ENCODE measurements around the gene GOSR2. TPM values are rescaled to one million over a fixed set of nuclear protein-coding genes. Genes with fewer than 3 reads are reported as not detected.

The GOSR2 gene
- total RNA-seq, 2 donors from 2014 or later, result 30.9 to 94.8 TPM

DNA sequence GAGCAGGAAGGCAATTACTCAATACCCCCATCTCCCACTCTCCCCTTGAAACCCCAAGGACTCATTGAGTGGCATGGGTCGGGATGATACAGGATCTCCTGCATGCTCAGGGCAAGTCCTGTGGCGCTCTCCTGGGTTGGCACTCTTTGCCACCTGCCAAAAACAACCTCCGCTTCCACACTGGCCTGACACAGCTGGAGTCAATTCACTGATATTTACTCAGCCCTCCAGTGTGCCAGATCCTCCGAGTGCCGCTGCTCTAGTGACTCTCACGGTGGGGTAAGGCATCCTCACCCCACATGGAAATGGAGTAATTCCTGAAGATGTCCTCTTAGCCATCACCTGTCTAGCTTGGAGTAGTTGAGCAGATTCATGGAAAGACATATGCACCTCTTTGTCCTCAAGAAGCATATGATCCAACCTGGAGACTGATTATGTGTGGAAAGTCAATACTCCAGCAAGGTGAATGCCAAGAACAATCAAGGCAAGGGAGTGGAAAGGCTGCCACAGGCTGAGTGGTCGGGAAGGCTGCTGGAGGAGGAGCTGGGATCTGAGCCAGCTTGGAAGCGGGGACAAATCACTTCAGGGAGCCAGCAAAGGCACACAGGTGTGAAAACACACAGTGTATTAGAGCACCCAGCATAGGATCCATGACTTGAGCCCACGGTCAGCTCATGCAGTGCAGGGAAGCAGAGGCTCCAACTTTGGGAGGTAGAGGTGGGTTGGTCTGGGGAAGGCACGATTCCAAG, 12.6 kb upstream of the GOSR2 start:
- Histone ChIP-seq H3K9me3 (no peaks in the 10 kb centered on the region), H3K4me3 (no peak overlapping the region), H3K36me3 (no peaks in the 10 kb centered on the region), H3K27ac (no peak overlapping the region), H3K27me3 (replicated peaks; ENCODE audit: insufficient read depth) (no peaks in the 10 kb centered on the region), H3K4me1 (ENCODE audit: control insufficient read depth in 1 of 2, low read depth in 2 of 2) (no peaks in the 10 kb centered on the region)
- ATAC-seq (ENCODE audit: insufficient number of reproducible peaks, low FRiP score, low read depth) (no peak), DNase-seq (ENCODE audit: low spot score) (no peak)
- no peak for TF ChIP-seq CTCF (IDR thresholded peaks at IDR 0.05)

- H3K9me3 ChIP-seq, result no peaks in the 10 kb centered on the region
- no peak overlapping the region for H3K4me3 ChIP-seq
- no peaks in the 10 kb centered on the region for H3K27me3 ChIP-seq (replicated peaks; ENCODE audit: insufficient read depth)
- ATAC-seq (ENCODE audit: insufficient number of reproducible peaks, low FRiP score, low read depth) (no peak), DNase-seq (ENCODE audit: low spot score) (no peak)
- H3K4me1 ChIP-seq (ENCODE audit: control insufficient read depth in 1 of 2, low read depth in 2 of 2), result no peaks in the 10 kb centered on the region
- no peak for TF ChIP-seq CTCF (IDR thresholded peaks at IDR 0.05)
- no peaks in the 10 kb centered on the region for H3K36me3 ChIP-seq
- H3K27ac ChIP-seq, result no peak overlapping the region
Measured at GRCh38 chr17:46911311-46911710, 11.6 kb upstream of the GOSR2 start.

- Histone ChIP-seq H3K27ac (no peak overlapping the region), H3K9me3 (no peaks in the 10 kb centered on the region), H3K36me3 (no peaks in the 10 kb centered on the region), H3K4me3 (no peak overlapping the region), H3K4me1 (ENCODE audit: control insufficient read depth in 1 of 2, low read depth in 2 of 2) (no peaks in the 10 kb centered on the region), H3K27me3 (replicated peaks; ENCODE audit: insufficient read depth) (no peaks in the 10 kb centered on the region)
- ATAC-seq (ENCODE audit: insufficient number of reproducible peaks, low FRiP score, low read depth) (no peak), DNase-seq (ENCODE audit: low spot score) (no peak)
- TF ChIP-seq CTCF (IDR thresholded peaks at IDR 0.05), result no peak
Measured at GRCh38 chr17:46915596-46915995, 7.4 kb upstream of the GOSR2 start.

DNA sequence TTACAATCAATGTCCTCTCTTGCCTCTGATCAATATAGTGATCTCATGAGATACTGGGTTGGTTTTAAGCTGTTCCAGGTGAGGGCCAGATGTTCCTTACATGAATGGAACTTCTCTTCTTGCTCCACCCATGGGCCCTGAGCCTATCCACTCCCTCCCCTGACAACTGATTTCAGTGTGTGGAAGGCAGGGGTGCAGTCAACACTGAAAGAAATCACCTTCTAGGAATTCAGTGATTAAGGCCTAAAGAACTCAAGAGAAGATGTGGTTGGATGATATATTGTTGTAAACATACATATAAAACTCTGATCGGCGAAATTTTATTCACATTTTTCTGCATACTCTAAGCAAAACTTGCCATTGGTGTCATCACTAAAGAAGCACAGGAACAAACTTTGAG, 6.7 kb upstream of the GOSR2 start:
- no peak for ATAC-seq (ENCODE audit: insufficient number of reproducible peaks, low FRiP score, low read depth)
- no peaks in the 10 kb centered on the region for H3K9me3 ChIP-seq
- DNase-seq (ENCODE audit: low spot score), result no peak
- H3K36me3 ChIP-seq, result no peaks in the 10 kb centered on the region
- H3K4me3 ChIP-seq, result no peak overlapping the region
- H3K4me1 ChIP-seq (ENCODE audit: control insufficient read depth in 1 of 2, low read depth in 2 of 2), result no peaks in the 10 kb centered on the region
- H3K27me3 ChIP-seq (replicated peaks; ENCODE audit: insufficient read depth), result no peaks in the 10 kb centered on the region
- no peak for TF ChIP-seq CTCF (IDR thresholded peaks at IDR 0.05)
- no peak overlapping the region for H3K27ac ChIP-seq

GRCh38 chr17:46916623-46917022, 6.3 kb upstream of the GOSR2 start:
- ATAC-seq (ENCODE audit: insufficient number of reproducible peaks, low FRiP score, low read depth) (no peak), DNase-seq (ENCODE audit: low spot score) (no peak)
- no peak overlapping the region for H3K4me3 ChIP-seq
- H3K27ac ChIP-seq, result no peak overlapping the region
- H3K36me3 ChIP-seq, result no peaks in the 10 kb centered on the region
- H3K27me3 ChIP-seq (replicated peaks; ENCODE audit: insufficient read depth), result no peaks in the 10 kb centered on the region
- no peaks in the 10 kb centered on the region for H3K9me3 ChIP-seq
- H3K4me1 ChIP-seq (ENCODE audit: control insufficient read depth in 1 of 2, low read depth in 2 of 2), result no peaks in the 10 kb centered on the region
- no peak for TF ChIP-seq CTCF (IDR thresholded peaks at IDR 0.05)
